ENCODE measurements around the gene SGK2.

SGK2 gene

GRCh38 chr20:43543138-43543537 lies 15.7 kb upstream of the SGK2 start:
- Histone ChIP-seq H4K20me1 (ENCODE audit: insufficient read depth, low read length) (no peaks in the 10 kb centered on the region), H3K4me2 (ENCODE audit: low read depth, low read length) (no peak overlapping the region), H3K27me3 (replicated peaks; ENCODE audit: insufficient read depth, low read length) (no peaks in the 10 kb centered on the region), H2AFZ (ENCODE audit: low read length) (no peak overlapping the region), H3K9me3 (replicated peaks; ENCODE audit: insufficient read depth, low read length) (no peaks in the 10 kb centered on the region), H3K27ac (ENCODE audit: low read length) (no peak overlapping the region), H3K4me3 (ENCODE audit: low read length) (no peak overlapping the region), H3K9ac (ENCODE audit: low read length) (no peak overlapping the region), H3F3A (ENCODE audit: insufficient read depth, low read length) (no peaks in the 10 kb centered on the region), H3K4me1 (ENCODE audit: low read length) (0 out of 2 replicates have a peak, but pooled peaks cover 5% of the 10 kb centered on the region), H3K9me2 (replicated peaks; ENCODE audit: insufficient read depth, low read length) (no peaks in the 10 kb centered on the region), H3K79me2 (ENCODE audit: low read length) (no peaks in the 10 kb centered on the region), H3K36me3 (replicated peaks; ENCODE audit: insufficient read depth, low read length) (no peaks in the 10 kb centered on the region)
- TF ChIP-seq CTCF (IDR thresholded peaks at IDR 0.05; ENCODE audit: low read length): no peak
- TF ChIP-seq EZH2 (optimal IDR thresholded peaks at IDR 0.05; ENCODE audit: low read depth, low read length): no peak
- TF ChIP-seq EZH2phosphoT487 (IDR thresholded peaks at IDR 0.05; ENCODE audit: low read length): no peak
- peak; percentile 58 for DNase-seq

GRCh38 chr20:43544501-43544900 lies 14.3 kb upstream of the SGK2 start:
- Histone ChIP-seq H3F3A (ENCODE audit: insufficient read depth, low read length) (no peaks in the 10 kb centered on the region), H3K4me3 (ENCODE audit: low read length) (no peak overlapping the region), H4K20me1 (ENCODE audit: insufficient read depth, low read length) (no peaks in the 10 kb centered on the region), H3K9me3 (replicated peaks; ENCODE audit: insufficient read depth, low read length) (no peaks in the 10 kb centered on the region), H3K79me2 (ENCODE audit: low read length) (no peaks in the 10 kb centered on the region), H3K9ac (ENCODE audit: low read length) (no peak overlapping the region), H3K9me2 (replicated peaks; ENCODE audit: insufficient read depth, low read length) (no peaks in the 10 kb centered on the region), H3K36me3 (replicated peaks; ENCODE audit: insufficient read depth, low read length) (no peaks in the 10 kb centered on the region), H3K4me2 (ENCODE audit: low read depth, low read length) (no peak overlapping the region), H3K4me1 (ENCODE audit: low read length) (0 out of 2 replicates have a peak, but pooled peaks cover 5% of the 10 kb centered on the region), H3K27me3 (replicated peaks; ENCODE audit: insufficient read depth, low read length) (no peaks in the 10 kb centered on the region), H2AFZ (ENCODE audit: low read length) (no peak overlapping the region), H3K27ac (ENCODE audit: low read length) (no peak overlapping the region)
- TF ChIP-seq CTCF (IDR thresholded peaks at IDR 0.05; ENCODE audit: low read length) (no peak), EZH2phosphoT487 (IDR thresholded peaks at IDR 0.05; ENCODE audit: low read length) (no peak), EZH2 (optimal IDR thresholded peaks at IDR 0.05; ENCODE audit: low read depth, low read length) (no peak)
- no peak for DNase-seq

- Histone ChIP-seq H3K27ac (ENCODE audit: low read length) (no peak overlapping the region), H2AFZ (ENCODE audit: low read length) (no peak overlapping the region), H4K20me1 (ENCODE audit: insufficient read depth, low read length) (no peaks in the 10 kb centered on the region), H3K4me2 (ENCODE audit: low read depth, low read length) (no peak overlapping the region), H3K4me1 (ENCODE audit: low read length) (0 out of 2 replicates have a peak, but pooled peaks cover 5% of the 10 kb centered on the region), H3K9ac (ENCODE audit: low read length) (no peak overlapping the region), H3F3A (ENCODE audit: insufficient read depth, low read length) (no peaks in the 10 kb centered on the region), H3K36me3 (replicated peaks; ENCODE audit: insufficient read depth, low read length) (no peaks in the 10 kb centered on the region), H3K27me3 (replicated peaks; ENCODE audit: insufficient read depth, low read length) (no peaks in the 10 kb centered on the region), H3K9me2 (replicated peaks; ENCODE audit: insufficient read depth, low read length) (no peaks in the 10 kb centered on the region), H3K4me3 (ENCODE audit: low read length) (no peak overlapping the region), H3K9me3 (replicated peaks; ENCODE audit: insufficient read depth, low read length) (no peaks in the 10 kb centered on the region), H3K79me2 (ENCODE audit: low read length) (no peaks in the 10 kb centered on the region)
- DNase-seq: no peak
- TF ChIP-seq CTCF (IDR thresholded peaks at IDR 0.05; ENCODE audit: low read length) (no peak), EZH2phosphoT487 (IDR thresholded peaks at IDR 0.05; ENCODE audit: low read length) (no peak), EZH2 (optimal IDR thresholded peaks at IDR 0.05; ENCODE audit: low read depth, low read length) (no peak)
These were observed 12.8 kb upstream of the SGK2 start for GRCh38 chr20:43545837-43546578.

Measured in MM.1S (cell line).